Inferior parietal cortex (tissue), 1 donor: ENCODE results near the gene CKS1B.
"Not testable (repeated sequence)": the region's sequence is repeated elsewhere in the genome, so short reads cannot be mapped to it uniquely, and the experiment has no call there.

Experiments used
- DNase-seq: peaks from one replicate; pipeline ENCODE4 v3.0.0-alpha.2; 2016; ENCODE audit errors: extremely low spot score

Gene CKS1B

GRCh38 chr1:154964359-154964758 is 10.1 kb upstream of the CKS1B start:
- DNase-seq, result no peak

- no peak for DNase-seq
Measured at GRCh38 chr1:154966111-154966510, 8.4 kb upstream of the CKS1B start.

GRCh38 chr1:154967331-154967950 is 7.0 kb upstream of the CKS1B start:
- DNase-seq, result no peak

- DNase-seq, result no peak
Measured at GRCh38 chr1:154968731-154969130, 5.8 kb upstream of the CKS1B start.

GRCh38 chr1:154969246-154969645 is 5.2 kb upstream of the CKS1B start:
- DNase-seq, result no peak

- no peak for DNase-seq
Measured at GRCh38 chr1:154969860-154970452, 4.5 kb upstream of the CKS1B start.

- peak; percentile 84 for DNase-seq
Measured at GRCh38 chr1:154970631-154971340, 3.7 kb upstream of the CKS1B start, which contains the start of gene SHC1. TSS of gene SHC1 (minus strand) at chr1:154970747. CDS start at chr1:154970526, 221 bp downstream.

- no peak for DNase-seq
Measured at GRCh38 chr1:154971341-154971998, 3.0 kb upstream of the CKS1B start.

- DNase-seq, result no peak
Measured at GRCh38 chr1:154972213-154972516, 2.3 kb upstream of the CKS1B start.

- no peak for DNase-seq
Measured at GRCh38 chr1:154972517-154973343, 1.8 kb upstream of the CKS1B start.

GRCh38 chr1:154973344-154974101 is 958 bp upstream of the CKS1B start:
- peak; percentile 85 for DNase-seq

GRCh38 chr1:154974808-154975408 is 427 bp downstream of the CKS1B start:
- peak; percentile 97 for DNase-seq

- no peak for DNase-seq
Measured at GRCh38 chr1:154975409-154976059, 1.1 kb downstream of the CKS1B start.

- not testable (repeated sequence) for DNase-seq
Measured at GRCh38 chr1:154977762-154978161, 3.3 kb downstream of the CKS1B start.

- no peak for DNase-seq
Measured at GRCh38 chr1:154978360-154978759, 3.9 kb downstream of the CKS1B start.

GRCh38 chr1:154982341-154982740 is 7.9 kb downstream of the CKS1B start:
- DNase-seq, result no peak

- DNase-seq, result peak; percentile 100
Measured at GRCh38 chr1:154982897-154983648, 8.6 kb downstream of the CKS1B start, which contains the start of gene FLAD1. TSS of gene FLAD1 (plus strand) at chr1:154983344. CDS start at chr1:154983695, 351 bp downstream.

- DNase-seq, result no peak
Measured at GRCh38 chr1:154983776-154984466, 9.4 kb downstream of the CKS1B start.

GRCh38 chr1:154986736-154987135 is 12.3 kb downstream of the CKS1B start:
- DNase-seq, result not testable (repeated sequence)
